Liver (tissue), 3 donors: Measurements from ENCODE around the gene CEMIP.

ENCODE experiments used
- GABPA ChIP-seq, 2 donors: IDR thresholded peaks in 1 of 2; conservative IDR thresholded peaks in 1 of 2; 2 replicates each; pipeline ENCODE4 v1.6.1; 2016; ENCODE audit warnings: antibody characterized with exemption in 2 of 2, mild to moderate bottlenecking in 1 of 2, moderate library complexity in 1 of 2
- JUND ChIP-seq, 2 donors: IDR thresholded peaks; 2 replicates each; pipeline ENCODE4 v1.6.1; 2016; ENCODE audit warnings: antibody characterized with exemption in 2 of 2
- MAX ChIP-seq: IDR thresholded peaks from 2 replicates; pipeline ENCODE4 v1.6.1; 2016; ENCODE audit warnings: antibody characterized with exemption
- RAD21 ChIP-seq, 2 donors: IDR thresholded peaks; 2 replicates each; pipeline ENCODE4 v1.6.1; 2016; ENCODE audit warnings: antibody characterized with exemption in 2 of 2, mild to moderate bottlenecking in 2 of 2
- SP1 ChIP-seq: IDR thresholded peaks from 2 replicates; pipeline ENCODE4 v1.6.1; 2018; ENCODE audit warnings: antibody characterized with exemption, mild to moderate bottlenecking
- YY1 ChIP-seq: IDR thresholded peaks from 2 replicates; pipeline ENCODE4 v1.6.1; 2016; ENCODE audit warnings: antibody characterized with exemption, mild to moderate bottlenecking
- ZBTB33 ChIP-seq: IDR thresholded peaks from 2 replicates; pipeline ENCODE4 v1.6.1; 2016; ENCODE audit warnings: antibody characterized with exemption
- TF ChIP-seq, protein P1 (sequence below): fragments of 150-350 bp; IDR thresholded peaks from 2 replicates; pipeline ENCODE4 v1.5.1; 2017; ENCODE audit warnings: improper control_type of control experiment, low read depth, low read length; ENCODE audit not compliant: missing input control
- TF ChIP-seq, protein P2 (sequence below): IDR thresholded peaks from 2 replicates; pipeline ENCODE4 v1.6.1; 2016; ENCODE audit warnings: antibody characterized with exemption
- donor health status: healthy.
- donor health status: healthy.

GRCh38 chr15:80815106-80815505 is 35.9 kb downstream of the CEMIP start:
- TF ChIP-seq, protein P1, sequence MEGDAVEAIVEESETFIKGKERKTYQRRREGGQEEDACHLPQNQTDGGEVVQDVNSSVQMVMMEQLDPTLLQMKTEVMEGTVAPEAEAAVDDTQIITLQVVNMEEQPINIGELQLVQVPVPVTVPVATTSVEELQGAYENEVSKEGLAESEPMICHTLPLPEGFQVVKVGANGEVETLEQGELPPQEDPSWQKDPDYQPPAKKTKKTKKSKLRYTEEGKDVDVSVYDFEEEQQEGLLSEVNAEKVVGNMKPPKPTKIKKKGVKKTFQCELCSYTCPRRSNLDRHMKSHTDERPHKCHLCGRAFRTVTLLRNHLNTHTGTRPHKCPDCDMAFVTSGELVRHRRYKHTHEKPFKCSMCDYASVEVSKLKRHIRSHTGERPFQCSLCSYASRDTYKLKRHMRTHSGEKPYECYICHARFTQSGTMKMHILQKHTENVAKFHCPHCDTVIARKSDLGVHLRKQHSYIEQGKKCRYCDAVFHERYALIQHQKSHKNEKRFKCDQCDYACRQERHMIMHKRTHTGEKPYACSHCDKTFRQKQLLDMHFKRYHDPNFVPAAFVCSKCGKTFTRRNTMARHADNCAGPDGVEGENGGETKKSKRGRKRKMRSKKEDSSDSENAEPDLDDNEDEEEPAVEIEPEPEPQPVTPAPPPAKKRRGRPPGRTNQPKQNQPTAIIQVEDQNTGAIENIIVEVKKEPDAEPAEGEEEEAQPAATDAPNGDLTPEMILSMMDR = no peak
- TF ChIP-seq JUND (IDR thresholded peaks at IDR 0.05) (no peak), ZBTB33 (no peak), MAX (no peak), YY1 (no peak), GABPA (IDR thresholded peaks at IDR 0.05 in 1 of 2, conservative IDR thresholded peaks at IDR 0.05 in 1 of 2) (no peak), SP1 (no peak), RAD21 (IDR thresholded peaks at IDR 0.05) (no peak)
- TF ChIP-seq, protein P2, sequence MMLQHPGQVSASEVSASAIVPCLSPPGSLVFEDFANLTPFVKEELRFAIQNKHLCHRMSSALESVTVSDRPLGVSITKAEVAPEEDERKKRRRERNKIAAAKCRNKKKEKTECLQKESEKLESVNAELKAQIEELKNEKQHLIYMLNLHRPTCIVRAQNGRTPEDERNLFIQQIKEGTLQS = no peak
